Epithelial cell of proximal tubule (primary cell): ENCODE results near the gene LRRK1. TPM values are rescaled to one million over a fixed set of nuclear protein-coding genes. Genes with fewer than 3 reads are reported as not detected.

Source experiments
- DNase-seq: peaks from one replicate; pipeline ENCODE4 v3.0.0-alpha.2; 2011; ENCODE audit warnings: low read depth
- H3K4me3 ChIP-seq: 2 replicates; pipeline ENCODE4 v1.5.1; 2011; ENCODE audit warnings: low read depth, mild to moderate bottlenecking, low read length
- total RNA-seq: library from RNA; depleted of rRNA; stranded (reverse); fragments of >200 nt; gene quantifications from 2 replicates; pipeline ENCODE4 v1.2.3, GENCODE V29; 2015
- TF ChIP-seq, protein P1 (sequence below): conservative IDR thresholded peaks from 2 replicates; pipeline ENCODE4 v1.5.1; 2012; ENCODE audit warnings: low read depth, mild to moderate bottlenecking, low read length

Gene LRRK1
- total RNA-seq, 1 donor from 2014 or later, result 8.1 TPM

DNA sequence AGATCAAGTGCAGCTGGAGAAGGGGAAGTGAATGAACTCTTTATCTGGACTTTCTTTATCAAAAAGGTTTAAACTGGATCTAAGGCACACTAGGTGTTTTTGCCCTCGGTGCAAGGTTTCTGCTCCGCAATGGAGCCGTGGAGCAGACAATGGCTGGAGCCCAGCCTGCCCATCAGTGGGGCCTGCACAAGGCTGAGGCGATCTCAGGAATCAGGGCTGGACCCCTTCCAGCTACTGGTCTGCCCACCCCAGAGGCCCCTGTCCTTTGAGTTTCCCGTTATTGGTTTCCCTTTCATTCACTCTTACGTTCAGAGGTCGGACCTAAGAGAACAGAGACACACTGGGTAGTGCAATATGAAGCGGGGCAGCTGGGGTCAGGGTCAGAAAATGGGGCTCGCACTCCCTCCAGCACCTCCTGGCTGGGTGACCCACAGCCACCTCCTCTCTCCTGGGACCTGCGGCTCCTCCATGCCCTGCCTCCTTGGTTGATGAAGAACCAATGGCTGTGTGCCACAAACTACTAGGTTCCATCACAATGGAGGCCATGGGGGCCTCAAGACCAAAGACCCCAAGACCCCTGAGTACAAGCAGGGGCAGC, 168.1 kb downstream of the LRRK1 start:
- TF ChIP-seq, protein P1, sequence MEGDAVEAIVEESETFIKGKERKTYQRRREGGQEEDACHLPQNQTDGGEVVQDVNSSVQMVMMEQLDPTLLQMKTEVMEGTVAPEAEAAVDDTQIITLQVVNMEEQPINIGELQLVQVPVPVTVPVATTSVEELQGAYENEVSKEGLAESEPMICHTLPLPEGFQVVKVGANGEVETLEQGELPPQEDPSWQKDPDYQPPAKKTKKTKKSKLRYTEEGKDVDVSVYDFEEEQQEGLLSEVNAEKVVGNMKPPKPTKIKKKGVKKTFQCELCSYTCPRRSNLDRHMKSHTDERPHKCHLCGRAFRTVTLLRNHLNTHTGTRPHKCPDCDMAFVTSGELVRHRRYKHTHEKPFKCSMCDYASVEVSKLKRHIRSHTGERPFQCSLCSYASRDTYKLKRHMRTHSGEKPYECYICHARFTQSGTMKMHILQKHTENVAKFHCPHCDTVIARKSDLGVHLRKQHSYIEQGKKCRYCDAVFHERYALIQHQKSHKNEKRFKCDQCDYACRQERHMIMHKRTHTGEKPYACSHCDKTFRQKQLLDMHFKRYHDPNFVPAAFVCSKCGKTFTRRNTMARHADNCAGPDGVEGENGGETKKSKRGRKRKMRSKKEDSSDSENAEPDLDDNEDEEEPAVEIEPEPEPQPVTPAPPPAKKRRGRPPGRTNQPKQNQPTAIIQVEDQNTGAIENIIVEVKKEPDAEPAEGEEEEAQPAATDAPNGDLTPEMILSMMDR, result no peak
- DNase-seq, result no peak
- H3K4me3 ChIP-seq, result no peak overlapping the region

DNA sequence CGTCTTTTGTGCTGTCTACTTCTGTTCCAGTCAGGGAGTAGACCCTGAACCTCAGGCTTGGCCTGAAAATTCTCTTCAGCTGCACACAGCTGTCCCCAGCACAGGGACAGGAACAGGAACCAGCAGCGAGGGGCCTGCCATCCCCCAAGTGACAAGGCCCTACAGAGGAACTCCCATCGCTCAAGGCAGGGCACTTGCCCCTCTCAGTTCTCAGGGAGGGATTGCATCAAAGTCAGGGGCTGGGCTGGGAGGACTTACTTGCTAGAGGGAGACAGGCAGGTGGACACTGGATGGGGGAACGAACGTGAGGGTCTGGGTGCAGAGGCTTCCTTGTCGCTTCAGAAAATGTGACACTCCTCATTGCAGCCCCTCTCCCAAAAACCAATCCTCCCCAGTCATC, 169.1 kb downstream of the LRRK1 start:
- TF ChIP-seq, protein P1, result no peak
- DNase-seq, result no peak
- no peak overlapping the region for H3K4me3 ChIP-seq

DNA sequence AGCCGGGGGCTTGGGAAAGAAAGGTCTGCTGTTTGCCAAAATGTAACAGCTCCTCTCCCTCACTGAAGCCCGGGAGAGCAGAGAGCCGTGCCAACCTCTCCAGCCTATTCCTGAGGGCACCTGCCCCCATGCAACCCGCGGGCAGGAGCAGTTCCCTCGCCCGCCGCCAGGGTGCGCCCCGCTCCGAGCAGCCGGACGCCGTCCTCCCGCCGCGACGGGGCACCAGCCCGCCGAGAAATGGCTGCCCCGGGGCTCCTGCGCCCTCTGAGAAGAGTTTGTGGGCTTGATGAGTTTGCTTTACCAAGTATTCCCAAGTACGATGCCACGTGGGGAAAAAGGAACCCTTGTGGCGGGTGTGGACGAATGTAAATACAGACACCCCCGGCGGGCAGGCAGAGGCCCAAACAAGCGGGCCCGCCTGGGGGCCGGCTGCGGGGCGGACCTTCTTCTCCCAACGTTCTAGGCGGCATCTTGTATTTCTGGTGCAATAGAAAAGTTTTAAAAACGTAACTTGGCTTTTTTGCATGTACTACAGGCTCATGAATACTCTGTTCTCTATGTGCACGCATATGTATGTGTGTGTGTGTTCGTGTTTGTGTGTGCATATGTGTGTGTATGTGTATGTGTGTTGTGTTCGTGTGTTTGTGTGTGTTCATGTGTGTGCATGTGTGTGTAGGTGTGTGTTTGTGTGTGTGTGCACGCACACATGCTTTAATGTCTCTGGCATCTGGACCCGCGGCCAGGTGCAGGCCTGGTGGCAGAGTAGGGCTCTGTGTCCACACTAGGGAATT, 169.8 kb downstream of the LRRK1 start:
- H3K4me3 ChIP-seq, result peak overlapping the region; percentile 46
- DNase-seq, result no peak
- TF ChIP-seq, protein P1, result peak; percentile 86

DNA sequence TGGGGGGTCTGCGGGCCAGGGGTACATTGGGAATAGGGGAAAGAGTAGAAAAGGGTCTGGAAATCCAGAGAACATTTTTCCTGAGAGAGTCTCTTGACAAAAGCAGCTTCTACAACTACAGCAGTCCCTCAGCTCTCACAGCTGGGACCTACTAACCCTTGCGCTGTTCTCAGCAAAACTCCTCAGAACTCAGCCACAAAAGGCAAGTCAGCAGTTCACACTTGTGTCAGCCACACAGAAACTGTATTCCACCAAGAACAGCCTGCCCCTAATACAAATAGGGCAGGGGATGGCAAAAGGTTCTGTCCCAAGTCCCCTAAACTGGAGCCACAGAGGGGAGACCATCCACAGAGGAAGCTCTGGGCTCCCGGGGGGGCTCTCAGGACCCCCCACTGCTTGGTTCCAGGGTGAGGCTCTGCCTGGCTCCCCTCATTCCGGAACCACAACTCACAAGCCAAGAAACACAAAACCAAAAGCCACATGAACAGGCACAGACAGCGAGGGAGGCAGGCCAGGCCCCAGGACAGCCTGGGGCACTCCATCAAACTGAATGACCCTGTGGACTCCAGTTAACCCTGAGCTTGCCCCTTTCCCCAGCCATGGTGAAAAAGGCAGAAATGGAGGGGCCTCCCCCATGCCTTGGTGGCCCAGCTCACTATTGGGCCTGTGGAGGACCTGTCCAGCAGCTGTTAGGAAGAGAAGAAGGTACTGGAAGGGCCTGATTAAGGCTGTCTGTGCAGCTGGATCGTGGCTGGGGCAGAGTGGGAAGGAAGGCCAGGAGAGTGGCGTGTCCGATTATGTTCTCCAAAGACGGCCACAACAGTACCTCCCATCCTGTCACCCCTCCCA, 170.6 kb downstream of the LRRK1 start:
- no peak for DNase-seq
- TF ChIP-seq, protein P1, result no peak
- no peak overlapping the region for H3K4me3 ChIP-seq

DNA sequence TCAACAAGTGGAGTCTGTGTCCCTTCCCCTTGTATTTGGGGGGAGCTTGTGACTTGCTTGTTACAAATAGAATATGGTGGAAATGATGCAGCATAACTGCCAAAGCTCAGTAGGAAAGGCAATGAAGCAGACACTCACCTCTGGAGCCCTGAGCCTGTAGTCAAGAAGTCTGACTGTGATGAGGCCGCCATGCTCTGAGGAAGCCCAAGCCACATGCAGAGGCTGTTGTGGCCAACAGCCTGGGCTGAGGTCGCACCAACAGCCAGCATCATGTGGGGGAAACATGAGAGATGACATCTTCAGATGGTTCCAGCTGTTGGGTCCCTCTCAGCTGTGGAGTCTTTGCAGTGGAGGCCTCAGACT, 171.3 kb downstream of the LRRK1 start:
- TF ChIP-seq, protein P1, result no peak
- H3K4me3 ChIP-seq, result no peak overlapping the region
- no peak for DNase-seq

DNA sequence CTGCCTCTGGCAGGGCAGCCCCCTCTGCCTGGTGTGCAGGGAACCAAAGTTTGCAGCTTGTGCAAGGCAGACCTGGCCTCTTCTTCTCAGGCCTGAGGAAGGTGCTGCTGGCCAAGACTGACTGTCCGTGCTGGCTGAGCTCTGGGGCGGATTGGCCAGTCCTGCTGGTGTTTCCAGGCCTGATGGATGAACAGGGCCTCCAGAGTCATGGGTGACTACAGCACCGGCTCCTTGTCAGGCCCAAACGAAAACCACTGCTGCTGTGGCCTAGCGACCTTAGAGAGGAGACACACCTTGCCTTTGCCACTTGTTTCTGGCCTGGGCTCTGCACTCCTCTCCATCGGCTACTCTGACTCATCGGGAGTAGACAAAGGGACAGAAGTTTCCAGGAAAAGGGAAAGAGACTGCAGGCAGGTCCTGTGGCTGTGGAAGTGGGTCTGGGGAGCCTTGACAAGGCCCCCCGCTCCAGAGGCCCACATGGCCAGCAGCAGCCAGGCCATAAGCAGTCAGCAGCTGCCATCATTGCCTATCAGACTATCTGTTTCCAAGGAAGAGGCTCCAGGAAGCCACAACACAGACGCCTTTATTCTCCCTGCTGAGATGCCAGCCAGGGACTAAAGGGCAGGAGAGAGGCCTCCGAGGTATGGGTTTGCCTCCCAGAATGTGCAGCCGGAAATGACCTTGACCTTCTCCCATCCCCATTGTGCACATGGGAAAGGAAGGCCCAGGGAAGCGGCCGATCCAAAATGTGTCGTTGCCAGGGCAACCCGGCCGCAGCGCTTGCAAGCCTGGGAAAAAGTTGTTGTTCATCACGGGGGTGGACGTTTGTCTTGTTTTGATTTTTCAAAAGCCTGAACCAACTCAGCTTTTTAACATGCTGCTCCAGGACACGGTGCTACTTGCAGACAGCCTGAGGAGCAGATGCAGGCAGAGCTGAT, 172.2 kb downstream of the LRRK1 start:
- TF ChIP-seq, protein P1, result no peak
- no peak for DNase-seq
- H3K4me3 ChIP-seq, result no peak overlapping the region
